Spleen (tissue), 11 donors: ENCODE data around the gene DUSP16. TPM values are rescaled to one million over a fixed set of nuclear protein-coding genes. Genes with fewer than 3 reads are reported as not detected.
A peak's percentile ranks its signal among the peaks of the same experiment; 100 is the strongest.

Experiments
- DNase-seq: peaks from one replicate; pipeline ENCODE4 v3.0.0-alpha.2; 2020
- H3K27ac ChIP-seq, 8 donors: fragments of 200-600 bp; sonication (generic) in 7 of 8; 1 replicate in 4 of 8; 2 replicates in 4 of 8; pipeline versions ENCODE4 v1.5.0 to v1.8.0; 2016 to 2021; ENCODE audit warnings: inconsistent platforms in 4 of 8, mild to moderate bottlenecking in 4 of 8, moderate library complexity in 1 of 8
- H3K27me3 ChIP-seq, 7 donors: fragments of 200-600 bp; sonication (generic) in 6 of 7; replicated peaks in 1 of 7; 1 replicate in 4 of 7; 2 replicates in 3 of 7; pipeline versions ENCODE4 v1.5.0 to v1.8.0; 2016 to 2021; ENCODE audit warnings: inconsistent platforms in 3 of 7, mild to moderate bottlenecking in 1 of 7
- H3K36me3 ChIP-seq, 6 donors: fragments of 200-600 bp; sonication (generic) in 5 of 6; 1 replicate in 4 of 6; 2 replicates in 2 of 6; pipeline versions ENCODE4 v1.5.0 to v1.8.0; 2016 to 2021; ENCODE audit warnings: inconsistent platforms in 2 of 6
- H3K4me1 ChIP-seq, 6 donors: fragments of 200-600 bp; sonication (generic) in 5 of 6; 1 replicate in 3 of 6; 2 replicates in 3 of 6; pipeline versions ENCODE4 v1.5.0 to v1.8.0; 2016 to 2021; ENCODE audit warnings: inconsistent platforms in 3 of 6
- H3K4me3 ChIP-seq, 8 donors: fragments of 200-600 bp; sonication (generic) in 7 of 8; 1 replicate in 4 of 8; 2 replicates in 4 of 8; pipeline versions ENCODE4 v1.5.0 to v1.8.0; 2016 to 2021; ENCODE audit warnings: inconsistent platforms in 4 of 8, mild to moderate bottlenecking in 4 of 8, moderate library complexity in 2 of 8
- H3K9me3 ChIP-seq, 8 donors: fragments of 200-600 bp; sonication (generic) in 7 of 8; 1 replicate in 4 of 8; 2 replicates in 4 of 8; pipeline versions ENCODE4 v1.5.0 to v1.8.0; 2016 to 2021; ENCODE audit warnings: inconsistent platforms in 4 of 8
- CTCF ChIP-seq, 11 experiments: fragments of 200-600 bp in 7 of 11; fragments of 450-650 bp in 4 of 11; sonication (generic) in 4 of 11; IDR thresholded peaks in 8 of 11; conservative IDR thresholded peaks in 3 of 11; 1 replicate in 7 of 11; 2 replicates in 4 of 11; pipeline versions ENCODE4 v1.4.0 to v1.8.0; 2016 to 2021; ENCODE audit warnings: antibody characterized with exemption in 11 of 11, inconsistent platforms in 4 of 11, mild to moderate bottlenecking in 1 of 11
- POLR2A ChIP-seq, 3 donors: fragments of 450-650 bp; IDR thresholded peaks; one replicate each; pipeline ENCODE4 v1.5.1; 2017; ENCODE audit warnings: antibody characterized with exemption in 3 of 3, mild to moderate bottlenecking in 1 of 3
- POLR2AphosphoS5 ChIP-seq, 3 donors: sonication (generic); formaldehyde crosslinking; IDR thresholded peaks; one replicate each; pipeline ENCODE4 v1.5.1; 2017; ENCODE audit warnings: antibody characterized with exemption in 3 of 3
- WGBS, 5 donors: extraction: QIAGEN DNeasy Blood & Tissue Kit in 3 of 5; methylation state at CpG; one replicate each; pipeline versions ENCODE4 v1.1.5 to v1.1.7; 2013 to 2018; 5-methylcytosine and 5-hydroxymethylcytosine counted together
- intact Hi-C: fragments of 100-400 bp; cut with DNase I; formaldehyde crosslinking; loops from one replicate; pipeline ENCODE4 v1.15.0; 2023; ENCODE audit warnings: low total_unique reads
- polyA plus RNA-seq, 3 donors: library from polyadenylated mRNA; stranded (reverse); fragments of 200-250 nt; gene quantifications; one replicate each; pipeline ENCODE4 v1.2.1, GENCODE V29; 2013
- total RNA-seq, 7 donors: library from RNA; depleted of rRNA in 3 of 7; stranded (reverse); fragments of >200 nt in 3 of 7; fragmentation: NEBNext Ultra II Directional in 4 of 7; extraction: Animal tissue kit (Norgen Biotek cat#: 25700) in 4 of 7; gene quantifications; one replicate each; pipeline versions ENCODE4 v1.1.0 to v1.2.1, GENCODE V29; 2016 to 2021
- donor health status: healthy with polysubstance abuse.
- donor health status: DM: no; HTN: no; CAD: no; lungs with moderate emphysema.
- donor health status: DM: no; HTN: no; CAD: no.
- donor health status: Bipolar disorder and iron deficiency.
- donor health status: healthy.
- donor health status: DM: no; HTN: no; CAD: no.
- donor health status: DM: yes; HTN: yes; CAD: no.

Gene DUSP16
- total and polyA plus RNA-seq, 10 donors = 2.2 to 43.7 (median 20.8) TPM

- 56 to 87% (median 79%) methylated on average over 13 of the region's 13 CpGs for WGBS, 5 donors
- no peak overlapping the region for H3K4me3 ChIP-seq
- intact Hi-C loops = no loop called here
- TF ChIP-seq POLR2AphosphoS5 (IDR thresholded peaks at IDR 0.05) = peak in 1 of 3 donors; percentile 57
- TF ChIP-seq CTCF (IDR thresholded peaks at IDR 0.05 in 8 of 11, conservative IDR thresholded peaks at IDR 0.05 in 3 of 11) = no peak
- peak overlapping the region in 3 of 8 donors; percentile 19 to 72 (median 35) for H3K27ac ChIP-seq
- DNase-seq = no peak
- H3K4me1 ChIP-seq = peaks cover 0 to 43% (median 4%) of the 10 kb centered on the region in 6 donors
- no peaks in the 10 kb centered on the region for H3K36me3 ChIP-seq
- H3K9me3 ChIP-seq = no peaks in the 10 kb centered on the region
- no peaks in the 10 kb centered on the region for H3K27me3 ChIP-seq
Observed at GRCh38 chr12:12449533-12450025, 113.1 kb downstream of the DUSP16 start.

- Histone ChIP-seq H3K4me1 (peaks cover 0 to 59% (median 12%) of the 10 kb centered on the region in 6 donors), H3K4me3 (no peak overlapping the region), H3K9me3 (no peaks in the 10 kb centered on the region), H3K27ac (peak overlapping the region in 1 of 8 donors; percentile 29), H3K27me3 (no peaks in the 10 kb centered on the region), H3K36me3 (no peaks in the 10 kb centered on the region)
- intact Hi-C loops = no loop called here
- 94 to 97% (median 95%) methylated on average over 10 of the region's 10 CpGs for WGBS, 5 donors
- DNase-seq = no peak
- TF ChIP-seq CTCF (IDR thresholded peaks at IDR 0.05 in 8 of 11, conservative IDR thresholded peaks at IDR 0.05 in 3 of 11) = no peak
- no peak for TF ChIP-seq POLR2A (IDR thresholded peaks at IDR 0.05)
- TF ChIP-seq POLR2AphosphoS5 (IDR thresholded peaks at IDR 0.05) = no peak
Observed at GRCh38 chr12:12447837-12448236, 114.8 kb downstream of the DUSP16 start.

- Histone ChIP-seq H3K27me3 (no peaks in the 10 kb centered on the region), H3K4me3 (no peak overlapping the region), H3K9me3 (no peaks in the 10 kb centered on the region), H3K4me1 (peaks cover 0 to 65% (median 16%) of the 10 kb centered on the region in 6 donors), H3K36me3 (no peaks in the 10 kb centered on the region), H3K27ac (peak overlapping the region in 2 of 8 donors; percentile 29 to 40)
- 51 to 62% (median 56%) methylated on average over 7 to 8 of the region's 8 CpGs for WGBS, 5 donors
- intact Hi-C loops = no loop called here
- TF ChIP-seq CTCF (IDR thresholded peaks at IDR 0.05 in 8 of 11, conservative IDR thresholded peaks at IDR 0.05 in 3 of 11) (no peak), POLR2AphosphoS5 (IDR thresholded peaks at IDR 0.05) (no peak), POLR2A (IDR thresholded peaks at IDR 0.05) (no peak)
- DNase-seq = no peak
Observed at GRCh38 chr12:12447236-12447635, 115.4 kb downstream of the DUSP16 start.

- 58 to 89% (median 84%) methylated on average over 3 of the region's 3 CpGs for WGBS, 5 donors
- Histone ChIP-seq H3K4me3 (no peak overlapping the region), H3K27me3 (no peaks in the 10 kb centered on the region), H3K36me3 (no peaks in the 10 kb centered on the region), H3K9me3 (no peaks in the 10 kb centered on the region), H3K4me1 (peaks cover 0 to 69% (median 20%) of the 10 kb centered on the region in 6 donors), H3K27ac (peak overlapping the region in 2 of 8 donors; percentile 29 to 40)
- no peak for DNase-seq
- TF ChIP-seq POLR2AphosphoS5 (IDR thresholded peaks at IDR 0.05) (no peak), POLR2A (IDR thresholded peaks at IDR 0.05) (no peak), CTCF (IDR thresholded peaks at IDR 0.05 in 8 of 11, conservative IDR thresholded peaks at IDR 0.05 in 3 of 11) (no peak)
- intact Hi-C loops = no loop called here
Observed at GRCh38 chr12:12446786-12447185, 115.9 kb downstream of the DUSP16 start.
